ENCODE results near the gene C1orf50. TPM values are rescaled to one million over a fixed set of nuclear protein-coding genes. Genes with fewer than 3 reads are reported as not detected.
"Not testable (repeated sequence)": the region's sequence is repeated elsewhere in the genome, so short reads cannot be mapped to it uniquely, and the experiment has no call there.

The C1orf50 gene
- total RNA-seq, 1 experiment from 2014 or later = 2.0 TPM

- Histone ChIP-seq H3K36me3 (peaks cover 42% of the 10 kb centered on the region), H3K4me3 (no peak overlapping the region), H3K27me3 (no peaks in the 10 kb centered on the region), H3K9me3 (no peaks in the 10 kb centered on the region)
- no peak for DNase-seq
These were observed 18.3 kb upstream of the C1orf50 start for GRCh38 chr1:42748461-42749410.

GRCh38 chr1:42750041-42750440 lies 17.0 kb upstream of the C1orf50 start:
- Histone ChIP-seq H3K27me3 (no peaks in the 10 kb centered on the region), H3K4me3 (no peak overlapping the region), H3K9me3 (no peaks in the 10 kb centered on the region), H3K36me3 (peaks cover 53% of the 10 kb centered on the region)
- no peak for DNase-seq

GRCh38 chr1:42751511-42752070 lies 15.5 kb upstream of the C1orf50 start:
- DNase-seq, H3K27me3 ChIP-seq, H3K4me3 ChIP-seq, H3K9me3 ChIP-seq: not testable (repeated sequence)
- peaks cover 67% of the 10 kb centered on the region for H3K36me3 ChIP-seq

GRCh38 chr1:42752284-42752683 lies 14.8 kb upstream of the C1orf50 start:
- Histone ChIP-seq H3K4me3 (no peak overlapping the region), H3K27me3 (no peaks in the 10 kb centered on the region), H3K9me3 (no peaks in the 10 kb centered on the region), H3K36me3 (peaks cover 69% of the 10 kb centered on the region)
- no peak for DNase-seq

- Histone ChIP-seq H3K27me3 (no peaks in the 10 kb centered on the region), H3K9me3 (no peaks in the 10 kb centered on the region), H3K36me3 (peaks cover 67% of the 10 kb centered on the region), H3K4me3 (no peak overlapping the region)
- no peak for DNase-seq
These were observed 14.0 kb upstream of the C1orf50 start for GRCh38 chr1:42753070-42753469.

GRCh38 chr1:42756956-42757891 lies 9.8 kb upstream of the C1orf50 start:
- DNase-seq = no peak
- H3K27me3 ChIP-seq = no peaks in the 10 kb centered on the region
- no peak overlapping the region for H3K4me3 ChIP-seq
- peaks cover 76% of the 10 kb centered on the region for H3K36me3 ChIP-seq
- H3K9me3 ChIP-seq = no peaks in the 10 kb centered on the region

- Histone ChIP-seq H3K27me3 (no peaks in the 10 kb centered on the region), H3K4me3 (no peak overlapping the region), H3K36me3 (peaks cover 74% of the 10 kb centered on the region), H3K9me3 (no peaks in the 10 kb centered on the region)
- DNase-seq = no peak
These were observed 9.2 kb upstream of the C1orf50 start for GRCh38 chr1:42757892-42758275.

- Histone ChIP-seq H3K36me3 (peaks cover 66% of the 10 kb centered on the region), H3K4me3 (no peak overlapping the region), H3K27me3 (no peaks in the 10 kb centered on the region), H3K9me3 (no peaks in the 10 kb centered on the region)
- DNase-seq = no peak
These were observed 8.4 kb upstream of the C1orf50 start for GRCh38 chr1:42758641-42759040.

- H3K9me3 ChIP-seq = no peaks in the 10 kb centered on the region
- H3K36me3 ChIP-seq = peaks cover 61% of the 10 kb centered on the region
- H3K4me3 ChIP-seq = no peak overlapping the region
- H3K27me3 ChIP-seq = no peaks in the 10 kb centered on the region
- no peak for DNase-seq
These were observed 7.9 kb upstream of the C1orf50 start for GRCh38 chr1:42759114-42759513.

- Histone ChIP-seq H3K4me3 (no peak overlapping the region), H3K9me3 (no peaks in the 10 kb centered on the region), H3K27me3 (no peaks in the 10 kb centered on the region), H3K36me3 (peaks cover 39% of the 10 kb centered on the region)
- no peak for DNase-seq
These were observed 5.5 kb upstream of the C1orf50 start for GRCh38 chr1:42761567-42761966.

GRCh38 chr1:42762269-42762668 lies 4.8 kb upstream of the C1orf50 start:
- no peaks in the 10 kb centered on the region for H3K9me3 ChIP-seq
- peaks cover 32% of the 10 kb centered on the region for H3K36me3 ChIP-seq
- no peaks in the 10 kb centered on the region for H3K27me3 ChIP-seq
- no peak for DNase-seq
- H3K4me3 ChIP-seq = no peak overlapping the region

- no peak for DNase-seq
- Histone ChIP-seq H3K36me3 (peaks cover 14% of the 10 kb centered on the region), H3K27me3 (no peaks in the 10 kb centered on the region), H3K4me3 (peak overlapping the region; percentile 87), H3K9me3 (no peaks in the 10 kb centered on the region)
These were observed 1.8 kb upstream of the C1orf50 start for GRCh38 chr1:42765269-42765668.

GRCh38 chr1:42765832-42766740 lies 963 bp upstream of the C1orf50 start:
- peak; percentile 70 for DNase-seq
- Histone ChIP-seq H3K9me3 (no peaks in the 10 kb centered on the region), H3K4me3 (peak overlapping the region; percentile 87), H3K27me3 (no peaks in the 10 kb centered on the region), H3K36me3 (peaks cover 14% of the 10 kb centered on the region)

GRCh38 chr1:42767510-42768000 lies 506 bp downstream of the C1orf50 start:
- DNase-seq = no peak
- Histone ChIP-seq H3K27me3 (no peaks in the 10 kb centered on the region), H3K36me3 (peaks cover 5% of the 10 kb centered on the region; the same call in 1 of the 2 replicates), H3K9me3 (no peaks in the 10 kb centered on the region), H3K4me3 (peak overlapping the region; percentile 87)

GRCh38 chr1:42768172-42768571 lies 1.1 kb downstream of the C1orf50 start:
- Histone ChIP-seq H3K9me3 (no peaks in the 10 kb centered on the region), H3K4me3 (peak overlapping the region; percentile 87), H3K27me3 (no peaks in the 10 kb centered on the region), H3K36me3 (peaks cover 3% of the 10 kb centered on the region; the same call in 1 of the 2 replicates)
- no peak for DNase-seq

- H3K27me3 ChIP-seq = no peaks in the 10 kb centered on the region
- peaks cover 11% of the 10 kb centered on the region; the same call in 1 of the 2 replicates for H3K36me3 ChIP-seq
- H3K4me3 ChIP-seq = no peak overlapping the region
- DNase-seq = no peak
- no peaks in the 10 kb centered on the region for H3K9me3 ChIP-seq
These were observed 2.8 kb downstream of the C1orf50 start for GRCh38 chr1:42769811-42770210.

All from MG63 (cell line).